ENCODE data around the gene SOD3. TPM values are rescaled to one million over a fixed set of nuclear protein-coding genes. Genes with fewer than 3 reads are reported as not detected.

Gene SOD3
- total and polyA plus RNA-seq, 9 of the 15 experiments (the other 6 are each of a cell fraction or from before 2014, with no cell fraction given) = 0.10 to 0.31 (median 0.24) TPM; not detected in 6

- no peak for TF ChIP-seq AFF4 (CRISPR knock-in tag; IDR thresholded peaks at IDR 0.05)
Observed at GRCh38 chr4:24780936-24781495, 14.4 kb upstream of the SOD3 start (continued).

- BruUV-seq (replicated peaks) = no TSS peak
- POLR2A ChIA-PET = interaction anchor here (0.6 to 1.4 kb wide), 3 partner anchors 12 to 20 kb away, joined by 3 to 4 read pairs (median 3); no protein-coding TSS in a partner anchor
- 0% methylated on average over 6 of the region's 6 CpGs for WGBS (ENCODE audit: insufficient coverage, low coverage, missing lambda C conversion rate)
- intact Hi-C loops (cut with micrococcal nuclease) (no loop called here), in situ Hi-C loops (cut with MboI) (no loop called here)
- H3K79me2 ChIP-seq (ENCODE audit: control insufficient read depth, insufficient read depth, low read length) = no peaks in the 10 kb centered on the region
- no peaks in the 10 kb centered on the region for H3K36me3 ChIP-seq (ENCODE audit: control insufficient read depth, insufficient read depth, low read length)
- H3K4me1 ChIP-seq (replicated peaks in 1 of 2; ENCODE audit: control insufficient read depth in 2 of 2, insufficient read depth in 2 of 2, low read length in 2 of 2) = no peaks in the 10 kb centered on the region
- no peak overlapping the region for H3K27ac ChIP-seq (ENCODE audit: extremely low read depth, low read depth, low read length)
- no peaks in the 10 kb centered on the region for H3K9me1 ChIP-seq (ENCODE audit: control insufficient read depth, insufficient read depth, low read length)
- no peaks in the 10 kb centered on the region for H3K9me3 ChIP-seq (replicated peaks; ENCODE audit: control insufficient read depth, insufficient read depth, low read depth, low read length)
- CTCF ChIA-PET (ENCODE audit: low intra/inter-chr PET ratio) = no interaction called here
- DNase-seq (ENCODE audit: extremely low read depth in 1 of 4, low spot score in 3 of 4) = no peak
- no peaks in the 10 kb centered on the region for H4K20me1 ChIP-seq (replicated peaks; ENCODE audit: control insufficient read depth, insufficient read depth, low read length)
- no peak for FAIRE-seq
- H3K27me3 ChIP-seq (ENCODE audit: control insufficient read depth in 2 of 2, insufficient read depth in 2 of 2, low read length in 2 of 2) = no peaks in the 10 kb centered on the region; a peak in 1 of 5 replicates
- ATAC-seq = no peak
- no peak overlapping the region for H2AFZ ChIP-seq (ENCODE audit: low read depth, low read length)
- H3K4me3 ChIP-seq = no peak overlapping the region
- no peak overlapping the region for H3K4me2 ChIP-seq (ENCODE audit: insufficient read depth, low read length)
- H3K9ac ChIP-seq (ENCODE audit: insufficient read depth in 1 of 2, low read depth in 2 of 2, low read length in 2 of 2) = no peak overlapping the region
- TF ChIP-seq FOXP4 (CRISPR knock-in tag; IDR thresholded peaks at IDR 0.05; ENCODE audit: borderline replicate concordance) = no peak
- TF ChIP-seq CAMTA2 (CRISPR knock-in tag; conservative IDR thresholded peaks at IDR 0.05) = no peak
- TF ChIP-seq ZBTB9 (CRISPR knock-in tag; IDR thresholded peaks at IDR 0.05) = no peak
- TF ChIP-seq ZSCAN29 (IDR thresholded peaks at IDR 0.05) = no peak
- TF ChIP-seq ZNF639 (CRISPR knock-in tag; conservative IDR thresholded peaks at IDR 0.05 in 1 of 2, IDR thresholded peaks at IDR 0.05 in 1 of 2) = no peak
- no peak for TF ChIP-seq KLF1 (tag; IDR thresholded peaks at IDR 0.05)
- TF ChIP-seq ZNF165 (CRISPR knock-in tag; IDR thresholded peaks at IDR 0.05; ENCODE audit: borderline replicate concordance) = no peak
- TF ChIP-seq ZFPM2 (CRISPR knock-in tag; IDR thresholded peaks at IDR 0.05) = no peak
Observed at GRCh38 chr4:24781999-24782745, 13.2 kb upstream of the SOD3 start.

Data from K562 (cell line).